ENCODE measurements around the gene TRANK1.
"Not testable (repeated sequence)": the region's sequence is repeated elsewhere in the genome, so short reads cannot be mapped to it uniquely, and the experiment has no call there.

- TF ChIP-seq CTCF, POLR2A (IDR thresholded peaks at IDR 0.05): not testable (repeated sequence)
Measured at GRCh38 chr3:36931424-36931823, 13.4 kb downstream of the TRANK1 start.
